ENCODE data around the gene CTSW.

CTSW gene

GRCh38 chr11:65912845-65913244 lies 33.2 kb downstream of the CTSW start:
- Histone ChIP-seq H3K4me2 (ENCODE audit: low read depth, low read length, poor library complexity, severe bottlenecking) (no peak overlapping the region), H3K4me3 (ENCODE audit: insufficient read depth, low read length, poor library complexity, severe bottlenecking) (no peak overlapping the region), H4K20me1 (ENCODE audit: low read depth, low read length) (no peaks in the 10 kb centered on the region), H3K27ac (ENCODE audit: low read depth, low read length) (no peak overlapping the region), H3K9me2 (replicated peaks; ENCODE audit: insufficient read depth, low read length) (no peaks in the 10 kb centered on the region), H3K79me2 (ENCODE audit: insufficient read depth, low read length) (no peaks in the 10 kb centered on the region), H2AFZ (ENCODE audit: low read depth, low read length, severe bottlenecking) (no peak overlapping the region), H3K9me3 (ENCODE audit: insufficient read depth, low read length) (no peaks in the 10 kb centered on the region), H3K36me3 (ENCODE audit: low read length) (no peaks in the 10 kb centered on the region), H3F3A (ENCODE audit: insufficient read depth) (no peaks in the 10 kb centered on the region), H3K9ac (ENCODE audit: low read length) (no peak overlapping the region), H3K27me3 (ENCODE audit: low read length) (no peaks in the 10 kb centered on the region)
- TF ChIP-seq CTCF (IDR thresholded peaks at IDR 0.05; ENCODE audit: insufficient read depth, low read length, poor library complexity, severe bottlenecking) (no peak), EZH2phosphoT487 (conservative IDR thresholded peaks at IDR 0.05; ENCODE audit: low read length) (no peak)

- no peaks in the 10 kb centered on the region for H3K27me3 ChIP-seq (ENCODE audit: low read length)
- no peaks in the 10 kb centered on the region for H3K36me3 ChIP-seq (ENCODE audit: low read length)
- no peaks in the 10 kb centered on the region for H3K79me2 ChIP-seq (ENCODE audit: insufficient read depth, low read length)
- H3K27ac ChIP-seq (ENCODE audit: low read depth, low read length) = no peak overlapping the region
- no peak for TF ChIP-seq CTCF (IDR thresholded peaks at IDR 0.05; ENCODE audit: insufficient read depth, low read length, poor library complexity, severe bottlenecking)
- TF ChIP-seq EZH2phosphoT487 (conservative IDR thresholded peaks at IDR 0.05; ENCODE audit: low read length) = no peak
- H3K4me3 ChIP-seq (ENCODE audit: insufficient read depth, low read length, poor library complexity, severe bottlenecking) = no peak overlapping the region
- no peak overlapping the region for H3K4me2 ChIP-seq (ENCODE audit: low read depth, low read length, poor library complexity, severe bottlenecking)
- H3K9ac ChIP-seq (ENCODE audit: low read length) = no peak overlapping the region
- H2AFZ ChIP-seq (ENCODE audit: low read depth, low read length, severe bottlenecking) = no peak overlapping the region
- no peaks in the 10 kb centered on the region for H3K9me3 ChIP-seq (ENCODE audit: insufficient read depth, low read length)
- H4K20me1 ChIP-seq (ENCODE audit: low read depth, low read length) = no peaks in the 10 kb centered on the region
- H3F3A ChIP-seq (ENCODE audit: insufficient read depth) = no peaks in the 10 kb centered on the region
- no peaks in the 10 kb centered on the region for H3K9me2 ChIP-seq (replicated peaks; ENCODE audit: insufficient read depth, low read length)
Measured at GRCh38 chr11:65915101-65915820, 35.6 kb downstream of the CTSW start.

- H3K27ac ChIP-seq (ENCODE audit: low read depth, low read length) = no peak overlapping the region
- no peak overlapping the region for H3K4me3 ChIP-seq (ENCODE audit: insufficient read depth, low read length, poor library complexity, severe bottlenecking)
Measured at GRCh38 chr11:65915821-65916251, 36.2 kb downstream of the CTSW start.

More at GRCh38 chr11:65915821-65916251, 36.2 kb downstream of the CTSW start:
- Histone ChIP-seq H3K36me3 (ENCODE audit: low read length) (no peaks in the 10 kb centered on the region), H3K79me2 (ENCODE audit: insufficient read depth, low read length) (no peaks in the 10 kb centered on the region), H3F3A (ENCODE audit: insufficient read depth) (no peaks in the 10 kb centered on the region), H3K9ac (ENCODE audit: low read length) (no peak overlapping the region), H2AFZ (ENCODE audit: low read depth, low read length, severe bottlenecking) (no peak overlapping the region), H4K20me1 (ENCODE audit: low read depth, low read length) (no peaks in the 10 kb centered on the region), H3K4me2 (ENCODE audit: low read depth, low read length, poor library complexity, severe bottlenecking) (no peak overlapping the region), H3K9me3 (ENCODE audit: insufficient read depth, low read length) (no peaks in the 10 kb centered on the region), H3K27me3 (ENCODE audit: low read length) (no peaks in the 10 kb centered on the region), H3K9me2 (replicated peaks; ENCODE audit: insufficient read depth, low read length) (no peaks in the 10 kb centered on the region)
- TF ChIP-seq CTCF (IDR thresholded peaks at IDR 0.05; ENCODE audit: insufficient read depth, low read length, poor library complexity, severe bottlenecking) (no peak), EZH2phosphoT487 (conservative IDR thresholded peaks at IDR 0.05; ENCODE audit: low read length) (no peak)

All from SU-DHL-6 (cell line).